Measurements from ENCODE around the gene EIF3M. TPM values are rescaled to one million over a fixed set of nuclear protein-coding genes. Genes with fewer than 3 reads are reported as not detected.

EIF3M gene
- total RNA-seq (2014; rRNA removed; shearing (Covaris generic)), result 575 and 588 TPM in 2 replicates
- polyA plus RNA-seq (2014; cell fraction: nucleus; rRNA removed), result 381 and 397 TPM in 2 replicates

DNA sequence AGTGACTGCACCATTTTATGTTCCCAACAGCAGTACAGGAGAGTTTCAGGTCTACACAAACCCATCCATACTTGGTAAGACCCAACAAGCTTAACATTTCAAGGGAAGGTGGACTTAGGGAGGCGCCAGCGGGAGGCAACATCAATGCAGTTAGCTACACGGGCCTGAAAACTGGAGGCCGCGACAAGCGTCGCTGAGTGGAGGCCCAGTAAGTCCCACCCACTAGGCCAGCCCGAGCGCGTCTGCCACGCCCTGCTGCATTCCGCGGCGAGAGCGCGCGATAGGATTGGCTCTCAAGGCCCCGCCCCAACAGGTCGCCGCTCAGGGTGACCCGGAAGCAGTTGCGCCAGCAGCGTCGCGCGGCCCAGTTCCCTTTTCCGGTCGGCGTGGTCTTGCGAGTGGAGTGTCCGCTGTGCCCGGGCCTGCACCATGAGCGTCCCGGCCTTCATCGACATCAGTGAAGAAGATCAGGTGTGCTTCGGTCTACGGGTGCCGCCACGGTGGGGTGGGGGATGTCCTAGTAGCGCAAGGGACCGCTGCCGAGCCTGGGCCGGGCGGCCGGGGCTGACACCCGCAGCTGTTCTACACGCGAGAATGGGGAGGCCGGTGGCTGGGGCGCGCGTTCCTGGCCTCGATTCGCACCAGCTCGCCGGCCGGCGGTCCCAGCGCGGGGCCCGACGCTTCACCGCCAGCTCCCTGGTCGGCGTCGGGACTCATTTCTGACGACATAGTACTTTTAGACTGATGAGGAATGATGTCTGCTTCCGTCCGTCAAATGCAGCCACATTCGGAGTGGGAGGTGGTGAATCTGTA, at the start of gene EIF3M:
EIF3M (plus strand) TSS at position 373 of the 813 bp plus-strand sequence; CDS start at position 430, 57 bp downstream.
- DNase-seq (ENCODE audit: extremely low read depth, low read depth), result peak; percentile 91

DNA sequence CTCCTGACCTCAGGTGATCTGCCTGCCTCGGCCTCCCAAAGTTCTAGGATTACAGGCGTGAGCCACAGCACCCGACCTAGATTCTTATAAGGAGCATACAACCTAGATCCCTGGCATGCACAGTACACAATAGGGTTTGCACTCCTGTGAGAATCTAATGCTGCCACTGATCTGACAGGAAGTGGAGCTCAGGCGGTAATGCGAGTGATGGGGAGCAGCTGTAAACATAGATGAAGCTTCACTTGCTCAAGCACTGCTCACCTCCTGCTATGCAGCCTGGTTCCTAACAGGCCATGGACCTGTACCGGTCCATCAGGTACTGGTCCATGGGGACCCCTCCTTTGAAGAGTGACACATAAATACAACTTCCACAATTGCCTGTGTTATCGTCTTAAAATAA, 44.8 kb upstream of the EIF3M start:
- no peak for DNase-seq (ENCODE audit: extremely low read depth, low read depth)

DNA sequence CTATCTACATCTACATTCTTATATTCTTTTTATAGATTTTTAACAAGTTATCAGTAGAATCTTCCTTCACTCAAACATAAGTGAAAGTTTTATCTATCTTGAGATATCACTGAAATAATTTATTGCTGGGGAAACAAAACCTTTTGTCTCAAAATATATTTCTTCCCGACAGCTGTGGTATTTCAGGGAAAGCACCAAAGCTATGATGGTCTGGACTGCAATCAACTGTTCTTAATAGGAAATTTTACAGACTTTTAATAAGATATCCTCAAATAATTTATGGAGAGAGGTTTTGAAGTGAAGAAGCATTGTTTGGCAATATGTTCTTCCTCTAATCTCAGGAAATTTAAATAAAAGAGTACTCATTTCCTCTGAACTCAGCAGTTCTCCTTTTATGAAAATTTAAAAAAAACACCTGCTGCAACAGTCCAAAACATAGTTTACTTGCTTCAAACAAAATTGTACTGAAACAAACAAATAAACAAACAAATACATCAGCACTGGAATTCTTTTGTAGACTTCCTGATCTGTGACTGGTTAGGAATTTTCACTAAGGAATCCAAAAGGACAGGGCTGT, 33.9 kb upstream of the EIF3M start:
- no peak for DNase-seq (ENCODE audit: extremely low read depth, low read depth)

DNA sequence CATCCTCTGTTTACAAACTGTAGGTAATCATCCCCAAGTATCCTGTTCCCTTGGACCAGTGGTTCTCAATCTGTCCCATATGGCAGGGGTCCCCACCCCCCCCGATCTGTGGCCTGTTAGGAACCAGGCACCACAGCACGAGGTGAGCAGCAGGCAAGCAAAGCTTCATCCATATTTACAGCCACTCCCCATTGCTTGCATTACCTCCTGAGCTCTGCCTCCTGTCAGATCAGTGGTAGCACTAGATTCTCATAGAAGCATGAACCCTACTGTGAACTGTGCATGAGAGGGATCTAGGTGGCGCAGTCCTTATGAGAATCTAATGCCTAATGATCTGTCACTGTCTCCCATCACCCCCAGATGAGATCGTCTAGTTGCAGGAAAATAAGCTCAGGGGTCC, 33.4 kb upstream of the EIF3M start:
- no peak for DNase-seq (ENCODE audit: extremely low read depth, low read depth)

DNA sequence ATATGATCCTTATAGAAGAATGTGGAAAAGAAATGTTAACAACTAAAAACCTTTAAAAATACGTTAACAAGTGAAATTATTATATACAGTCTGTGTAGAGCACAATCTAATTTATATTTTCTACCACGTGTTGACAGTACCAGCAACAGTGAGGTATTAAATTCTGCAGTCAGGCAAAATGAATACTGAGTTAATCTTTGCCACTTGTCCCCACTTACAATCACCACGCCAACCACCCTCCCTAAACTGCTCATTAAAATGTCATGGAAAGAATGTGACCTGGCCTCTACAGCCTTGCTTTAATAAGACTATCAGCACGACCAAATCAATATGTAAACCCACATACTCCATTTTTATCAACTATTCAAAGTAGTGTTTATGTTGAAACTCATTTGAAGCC, 28.5 kb upstream of the EIF3M start:
- DNase-seq (ENCODE audit: extremely low read depth, low read depth), result no peak

DNA sequence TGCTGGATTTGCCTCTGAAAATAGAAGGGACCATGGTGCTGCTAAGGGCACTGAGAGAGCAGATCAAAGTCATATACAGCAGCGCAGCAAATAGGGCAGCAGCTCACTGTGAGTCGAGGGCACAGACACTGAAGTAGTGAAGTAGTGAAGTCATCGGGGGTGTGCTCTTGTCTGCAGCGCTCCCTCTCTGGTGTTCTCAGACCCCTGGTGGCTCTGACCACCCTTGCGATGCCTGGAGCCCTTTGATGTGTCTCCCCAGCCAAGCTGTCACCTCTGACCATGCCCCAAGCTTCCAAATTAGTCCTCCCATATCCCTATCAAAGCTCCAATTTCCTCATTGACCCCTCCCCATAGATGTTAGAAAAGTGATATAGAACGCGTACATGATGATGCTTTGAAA, 27.7 kb upstream of the EIF3M start:
- no peak for DNase-seq (ENCODE audit: extremely low read depth, low read depth)

- no peak for DNase-seq (ENCODE audit: extremely low read depth, low read depth)
These were observed 21.8 kb upstream of the EIF3M start for GRCh38 chr11:32561835-32562234.

- no peak for DNase-seq (ENCODE audit: extremely low read depth, low read depth)
These were observed 20.6 kb upstream of the EIF3M start for GRCh38 chr11:32562839-32563599.

- no peak for DNase-seq (ENCODE audit: extremely low read depth, low read depth)
These were observed 20.1 kb upstream of the EIF3M start for GRCh38 chr11:32563600-32563959.

- DNase-seq (ENCODE audit: extremely low read depth, low read depth), result no peak
These were observed 17.1 kb upstream of the EIF3M start for GRCh38 chr11:32566517-32566916.

- no peak for DNase-seq (ENCODE audit: extremely low read depth, low read depth)
These were observed 16.5 kb upstream of the EIF3M start for GRCh38 chr11:32567154-32567553.

DNA sequence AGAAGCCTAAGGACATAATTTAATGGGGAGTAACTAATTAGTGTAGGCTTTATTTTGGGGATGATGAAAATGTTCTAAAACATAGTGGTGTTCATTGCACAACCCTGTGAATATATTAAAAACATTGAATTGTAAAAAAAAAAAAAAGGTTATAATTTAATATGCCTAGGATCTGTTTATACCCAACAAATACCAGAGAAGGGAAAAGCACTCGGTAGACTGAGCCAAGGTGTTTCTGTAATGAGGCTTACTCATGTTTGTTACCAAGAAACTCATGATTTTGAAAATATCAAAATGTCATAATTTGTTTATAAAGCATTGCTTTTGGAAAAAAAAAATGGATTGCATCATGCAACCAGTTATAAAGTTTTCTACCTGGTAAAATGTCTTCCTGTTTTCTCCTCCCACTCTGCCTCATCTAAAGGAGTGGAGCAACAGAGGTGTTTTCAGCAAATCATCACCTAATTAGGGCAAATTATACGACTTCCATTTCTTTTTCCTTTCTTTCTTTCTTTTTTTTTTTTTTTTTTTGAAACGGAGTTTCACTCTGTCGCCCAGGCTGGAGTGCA, 14.2 kb upstream of the EIF3M start:
- DNase-seq (ENCODE audit: extremely low read depth, low read depth), result no peak

- DNase-seq (ENCODE audit: extremely low read depth, low read depth), result no peak
These were observed 12.6 kb upstream of the EIF3M start for GRCh38 chr11:32571039-32571438.

GRCh38 chr11:32573228-32573627, 10.4 kb upstream of the EIF3M start:
- DNase-seq (ENCODE audit: extremely low read depth, low read depth), result no peak

- DNase-seq (ENCODE audit: extremely low read depth, low read depth), result no peak
These were observed 9.2 kb upstream of the EIF3M start for GRCh38 chr11:32574421-32574820.

- DNase-seq (ENCODE audit: extremely low read depth, low read depth), result no peak
These were observed 8.6 kb upstream of the EIF3M start for GRCh38 chr11:32575070-32575469.

DNA sequence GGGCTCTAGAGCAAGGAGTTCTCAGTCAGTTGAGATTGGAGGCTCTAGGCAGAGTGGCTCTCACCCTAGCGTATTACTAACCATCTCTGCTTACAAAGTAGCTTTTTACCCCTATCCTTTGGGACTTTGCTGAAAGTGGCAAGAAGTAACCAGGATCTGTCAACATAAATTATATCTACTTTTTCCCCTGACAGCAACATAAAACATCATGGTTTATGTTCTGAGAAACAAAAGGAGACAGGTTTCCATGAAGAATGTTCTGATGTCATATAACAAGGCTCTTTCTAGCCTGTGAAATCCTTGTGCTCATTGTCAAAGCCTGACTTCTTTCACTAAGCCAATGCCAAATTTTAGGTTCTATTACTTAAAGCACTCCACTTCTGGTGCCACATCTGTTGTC, 7.2 kb upstream of the EIF3M start:
- DNase-seq (ENCODE audit: extremely low read depth, low read depth), result no peak

DNA sequence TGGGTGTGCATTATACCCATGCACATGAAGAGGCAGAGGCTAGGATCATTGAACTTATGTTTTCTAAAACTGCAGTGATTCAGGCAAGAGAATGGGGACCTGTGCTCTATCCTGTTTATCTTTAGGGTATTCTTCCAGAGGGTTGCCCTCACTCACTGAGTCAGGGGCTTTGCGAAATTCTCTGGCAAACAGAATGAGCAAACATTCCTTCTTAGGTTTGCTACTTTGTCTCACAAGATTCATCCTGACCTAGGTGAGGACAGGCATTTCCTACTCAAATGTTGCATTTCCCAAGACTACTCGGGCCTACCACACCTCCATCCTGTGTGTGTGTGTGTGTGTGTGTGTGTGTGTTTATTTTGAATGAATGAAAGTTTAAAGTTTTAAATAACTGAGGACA, 2.7 kb upstream of the EIF3M start:
- DNase-seq (ENCODE audit: extremely low read depth, low read depth), result no peak

DNA sequence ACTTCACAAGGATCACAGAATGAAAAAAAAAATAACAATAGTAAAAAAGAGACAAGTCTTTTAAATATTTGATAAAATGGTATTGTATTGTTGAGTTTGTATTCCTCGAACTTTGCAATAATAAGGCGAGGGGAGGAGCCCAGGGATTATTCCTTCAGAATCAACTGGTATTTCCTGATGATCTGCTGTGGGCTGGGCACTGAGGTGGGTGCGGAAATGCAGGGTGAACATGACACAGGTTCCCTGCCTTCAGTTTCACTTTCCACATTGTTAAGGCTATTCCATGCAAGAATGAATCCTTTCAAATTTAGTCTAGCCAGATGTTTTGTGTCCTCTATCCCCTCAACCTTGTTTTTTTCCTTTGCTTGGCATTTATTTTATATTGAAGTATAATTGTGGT, 2.1 kb upstream of the EIF3M start:
- DNase-seq (ENCODE audit: extremely low read depth, low read depth), result no peak

DNA sequence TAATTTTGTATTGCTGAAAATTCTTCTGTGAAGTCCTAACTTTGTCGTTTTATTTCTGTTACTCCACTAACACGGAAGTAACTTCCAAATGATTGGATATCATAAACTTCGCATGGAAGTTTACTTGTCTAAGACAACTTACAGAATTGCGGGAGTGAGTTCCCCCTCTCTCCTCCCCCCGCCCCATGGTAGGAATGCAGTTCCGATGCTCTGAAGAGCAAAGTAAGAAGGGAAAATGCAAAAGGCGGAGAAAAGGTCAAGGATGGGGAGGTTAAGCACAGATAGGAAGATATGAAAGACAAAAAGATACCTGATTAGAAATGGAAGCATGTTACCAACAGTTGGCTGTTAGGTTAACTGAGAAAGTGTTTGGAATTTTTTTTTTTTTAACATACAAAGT, 1.3 kb downstream of the EIF3M start:
- no peak for DNase-seq (ENCODE audit: extremely low read depth, low read depth)

DNA sequence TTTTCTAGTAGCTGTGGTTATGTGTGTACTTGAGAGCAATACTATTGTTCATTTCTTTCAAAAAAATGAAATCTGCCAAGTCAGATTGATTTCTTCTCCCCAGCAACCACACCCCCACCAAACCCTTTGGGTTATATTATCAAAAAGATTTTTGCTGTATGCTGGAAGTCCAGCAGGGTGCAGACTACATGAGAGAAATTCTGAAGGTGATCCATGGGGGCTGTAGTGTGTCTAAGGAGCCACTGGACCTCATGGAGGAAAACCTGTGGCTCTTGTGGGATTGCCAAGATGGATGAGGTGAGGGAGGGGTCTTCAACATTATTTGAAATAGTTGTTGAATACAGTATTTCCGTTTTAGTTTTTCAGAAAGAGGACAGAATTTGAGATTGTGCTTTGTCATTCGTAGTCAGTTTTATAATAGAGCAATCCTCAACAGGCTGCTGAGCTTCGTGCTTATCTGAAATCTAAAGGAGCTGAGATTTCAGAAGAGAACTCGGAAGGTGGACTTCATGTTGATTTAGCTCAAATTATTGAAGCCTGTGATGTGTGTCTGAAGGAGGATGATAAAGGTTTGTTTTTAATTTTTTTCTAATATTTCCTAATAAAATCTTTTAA, 3.1 kb downstream of the EIF3M start:
- peak; percentile 15 for DNase-seq (ENCODE audit: extremely low read depth, low read depth)
